GM12891 (cell line): Measurements from ENCODE around the gene GPR15. TPM values are rescaled to one million over a fixed set of nuclear protein-coding genes. Genes with fewer than 3 reads are reported as not detected.

Experiments used
- DNase-seq: peaks from one replicate; pipeline ENCODE4 v3.0.0; 2011; ENCODE audit warnings: low spot score; ENCODE audit not compliant: insufficient read length
- FAIRE-seq: peaks from 2 replicates; lab custom pipeline; 2011; peaks lifted over from hg19 to GRCh38; lab: Jason Lieb, UNC
- PAX5 ChIP-seq: IDR thresholded peaks from 2 replicates; pipeline ENCODE4 v1.6.1; 2011; ENCODE audit warnings: low read length, moderate library complexity, mild to moderate bottlenecking; ENCODE audit not compliant: insufficient read depth, severe bottlenecking
- POLR2A ChIP-seq: IDR thresholded peaks from 2 replicates; pipeline ENCODE4 v1.6.1; 2011; ENCODE audit warnings: low read depth, low read length, control low read depth
- POLR2AphosphoS5 ChIP-seq: IDR thresholded peaks from 2 replicates; pipeline ENCODE4 v1.6.1; 2011; ENCODE audit warnings: low read depth, low read length, control low read depth
- POU2F2 ChIP-seq: IDR thresholded peaks from 2 replicates; pipeline ENCODE4 v1.6.1; 2011; ENCODE audit warnings: low read depth, mild to moderate bottlenecking, control low read depth, low read length, moderate library complexity
- SPI1 ChIP-seq: IDR thresholded peaks from 2 replicates; pipeline ENCODE4 v1.6.1; 2011; ENCODE audit warnings: low read depth, low read length, control low read depth
- TAF1 ChIP-seq: IDR thresholded peaks from 2 replicates; pipeline ENCODE4 v1.6.1; 2011; ENCODE audit warnings: low read depth, low read length, control low read depth
- polyA plus RNA-seq: library from polyadenylated mRNA; unstranded; fragments of >200 nt; gene quantifications from one replicate; pipeline ENCODE4 v1.2.1, GENCODE V29; 2012; ENCODE audit warnings: low read depth, missing spikeins, inconsistent platforms; ENCODE audit not compliant: missing spikeins

The GPR15 gene
- 77.2 TPM for polyA plus RNA-seq

- no peak for DNase-seq
- TF ChIP-seq POLR2AphosphoS5 (no peak; the same call in 1 of the 2 replicates), POLR2A (peak; percentile 88), SPI1 (no peak), PAX5 (no peak), TAF1 (peak; percentile 35; the same call in 1 of the 2 replicates), POU2F2 (peak; percentile 69; the same call in 1 of the 2 replicates)
- no peak for FAIRE-seq
These were observed at the start of gene GPR15 for GRCh38 chr3:98531622-98532274. TSS of gene GPR15 (plus strand) at chr3:98531978. CDS start at chr3:98532034, 56 bp downstream.

GRCh38 chr3:98482717-98483482 is 48.9 kb upstream of the GPR15 start:
- FAIRE-seq (no peak), DNase-seq (no peak)
- TF ChIP-seq PAX5 (no peak), POLR2AphosphoS5 (no peak), POU2F2 (no peak), TAF1 (no peak), SPI1 (no peak), POLR2A (no peak)

- TF ChIP-seq POLR2A (no peak), SPI1 (no peak), POU2F2 (no peak), TAF1 (no peak), PAX5 (no peak), POLR2AphosphoS5 (no peak)
- FAIRE-seq, result no peak
- no peak for DNase-seq
These were observed 48.2 kb upstream of the GPR15 start for GRCh38 chr3:98483626-98484025.

GRCh38 chr3:98497381-98497780 is 34.4 kb upstream of the GPR15 start, which contains the start of gene OR5K2:
TSS of gene OR5K2 (plus strand) at chr3:98497681. CDS start at chr3:98497681, 0 bp downstream.
- TF ChIP-seq POU2F2 (no peak), POLR2AphosphoS5 (no peak), TAF1 (no peak), SPI1 (no peak), PAX5 (no peak), POLR2A (no peak)

GRCh38 chr3:98500019-98500418 is 31.8 kb upstream of the GPR15 start:
- no peak for TF ChIP-seq POLR2A
- TF ChIP-seq PAX5, result no peak
- TF ChIP-seq POLR2AphosphoS5, result no peak
- TF ChIP-seq SPI1, result no peak
- TF ChIP-seq POU2F2, result no peak
- TF ChIP-seq TAF1, result no peak
- no peak for DNase-seq
- FAIRE-seq, result peak; percentile 76

More at GRCh38 chr3:98497381-98497780, 34.4 kb upstream of the GPR15 start, which contains the start of gene OR5K2:
- FAIRE-seq, result peak; percentile 68
- DNase-seq, result no peak

- no peak for DNase-seq
- no peak for FAIRE-seq
- TF ChIP-seq SPI1 (no peak), PAX5 (no peak), POLR2A (no peak), POLR2AphosphoS5 (no peak), POU2F2 (no peak), TAF1 (no peak)
These were observed 30.5 kb upstream of the GPR15 start for GRCh38 chr3:98501270-98501669.

- TF ChIP-seq SPI1 (no peak), POLR2A (no peak), TAF1 (no peak), POLR2AphosphoS5 (no peak), POU2F2 (no peak), PAX5 (no peak)
- FAIRE-seq (no peak), DNase-seq (no peak)
These were observed 29.8 kb upstream of the GPR15 start for GRCh38 chr3:98501863-98502576.

GRCh38 chr3:98504539-98504938 is 27.2 kb upstream of the GPR15 start:
- TF ChIP-seq TAF1 (no peak), PAX5 (no peak), SPI1 (no peak), POLR2A (no peak), POLR2AphosphoS5 (no peak), POU2F2 (no peak)
- DNase-seq (no peak), FAIRE-seq (no peak)

- no peak for FAIRE-seq
- DNase-seq, result no peak
These were observed 23.2 kb upstream of the GPR15 start for GRCh38 chr3:98508582-98508981.

More at GRCh38 chr3:98508582-98508981, 23.2 kb upstream of the GPR15 start:
- TF ChIP-seq POU2F2 (no peak), POLR2A (no peak), POLR2AphosphoS5 (no peak)
